ENCODE measurements around the gene HOXA1. TPM values are rescaled to one million over a fixed set of nuclear protein-coding genes. Genes with fewer than 3 reads are reported as not detected.

Gene HOXA1
- polyA plus RNA-seq, 2 of the 4 experiments (the other 2 are of a cell fraction): 2.8 to 5.0 TPM

DNA sequence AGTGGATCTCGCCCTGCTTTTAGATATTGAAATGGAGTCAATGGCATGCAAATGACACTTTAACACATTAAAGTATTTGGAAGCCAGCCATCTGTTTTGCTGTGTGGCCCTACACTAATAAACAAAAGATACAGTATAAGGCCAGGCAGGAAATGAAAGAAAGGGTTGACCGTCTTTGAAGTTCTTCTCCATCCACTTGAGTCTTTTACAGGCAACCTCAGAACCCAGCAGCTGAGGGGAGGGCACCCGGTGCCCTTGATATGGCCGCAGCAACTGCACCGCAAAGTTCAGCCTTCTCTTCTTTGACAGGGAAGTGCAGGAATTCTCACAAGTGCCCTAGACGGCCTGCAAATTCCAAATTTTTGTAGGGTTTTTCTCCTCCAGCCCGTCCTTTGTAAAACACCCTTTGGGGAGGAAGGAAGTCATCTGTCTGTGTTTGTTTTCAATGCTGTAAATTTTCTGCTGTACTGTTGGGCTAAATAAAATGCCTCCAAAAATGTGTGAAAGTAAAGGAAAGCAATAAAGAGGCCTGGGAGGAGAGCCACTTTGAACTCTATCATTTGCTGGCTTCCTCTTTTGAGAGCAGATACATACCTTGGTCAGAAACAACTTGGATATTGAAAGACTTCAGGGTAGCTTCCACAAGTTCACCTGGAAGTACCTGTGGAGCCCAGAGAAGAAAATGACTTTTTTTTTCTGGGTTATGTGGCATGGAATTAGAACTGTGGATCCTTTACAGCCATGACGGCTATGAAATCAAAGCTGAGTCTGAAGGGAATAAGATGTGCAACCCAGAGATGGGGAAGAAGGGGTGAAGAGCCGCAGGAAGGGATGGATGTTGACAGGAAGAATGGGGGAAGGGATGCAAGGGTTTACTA is 3.6 kb downstream of the HOXA1 start:
- H3K4me1 ChIP-seq: peaks cover 10% of the 10 kb centered on the region; the same call in 2 of the 3 replicates

DNA sequence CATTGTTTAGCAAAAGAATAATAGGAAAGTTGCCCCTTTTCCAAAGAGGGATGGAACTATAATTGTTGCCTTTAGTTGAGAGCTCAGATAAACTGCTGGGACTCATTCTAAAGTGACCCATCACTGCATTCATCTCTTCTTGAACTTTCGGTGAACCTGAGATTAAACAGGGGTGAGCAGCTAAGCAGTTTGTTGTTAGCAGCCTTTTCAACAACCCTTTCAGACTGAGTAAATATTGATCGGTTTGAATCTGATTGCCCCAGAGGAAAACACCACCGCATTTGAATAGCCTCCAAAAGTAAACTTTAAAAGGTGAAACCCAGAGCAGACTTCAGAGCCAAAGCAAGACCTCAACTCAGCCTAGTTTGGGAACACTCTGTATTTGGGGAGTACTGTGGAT is 4.7 kb downstream of the HOXA1 start:
- Histone ChIP-seq H3K27ac (no peak overlapping the region), H3K4me3 (no peak overlapping the region), H3K9me3 (no peaks in the 10 kb centered on the region), H3K4me2 (0 out of 3 replicates have a peak overlapping the region, but pooled peaks have one; percentile 12), H3K4me1 (peaks cover 10% of the 10 kb centered on the region; the same call in 2 of the 3 replicates)
- ChIA-PET POLR2A (no interaction called here), CTCF (interaction anchor here (1.4 to 1.7 kb wide), 4 partner anchors 9 to 70 kb away, joined by 3 to 5 read pairs (median 4); partner anchors contain the start of gene HOXA5)
- ATAC-seq: no peak
- WGBS (ENCODE audit: missing lambda C conversion rate): 32% methylated on average over 3 of the region's 3 CpGs
- DNase-seq (ENCODE audit: low read depth in 1 of 2, low spot score in 1 of 2): no peak
- FAIRE-seq: no peak
- TF ChIP-seq CBX2 (IDR thresholded peaks at IDR 0.05; ENCODE audit: borderline replicate concordance, low read depth) (no peak), FOSB (CRISPR knock-in tag; IDR thresholded peaks at IDR 0.05) (no peak), ZSCAN20 (CRISPR knock-in tag; IDR thresholded peaks at IDR 0.05) (no peak), EHMT2 (IDR thresholded peaks at IDR 0.05; ENCODE audit: low read depth) (no peak), HOXA7 (CRISPR knock-in tag; IDR thresholded peaks at IDR 0.05) (no peak), EHF (CRISPR knock-in tag; IDR thresholded peaks at IDR 0.05) (no peak), HOXB13 (CRISPR knock-in tag; IDR thresholded peaks at IDR 0.05; ENCODE audit: low read depth) (no peak), HOXB5 (CRISPR knock-in tag; IDR thresholded peaks at IDR 0.05) (no peak), EP300 (IDR thresholded peaks at IDR 0.05) (no peak), ZFP36 (IDR thresholded peaks at IDR 0.05; ENCODE audit: borderline replicate concordance, partially characterized antibody) (no peak), CEBPB (IDR thresholded peaks at IDR 0.05) (no peak), CHD4 (IDR thresholded peaks at IDR 0.05; ENCODE audit: borderline replicate concordance) (no peak), HEYL (CRISPR knock-in tag; IDR thresholded peaks at IDR 0.05) (no peak), RARB (CRISPR knock-in tag; IDR thresholded peaks at IDR 0.05) (no peak), CBX8 (IDR thresholded peaks at IDR 0.05) (no peak)
- TF ChIP-seq, protein P1, sequence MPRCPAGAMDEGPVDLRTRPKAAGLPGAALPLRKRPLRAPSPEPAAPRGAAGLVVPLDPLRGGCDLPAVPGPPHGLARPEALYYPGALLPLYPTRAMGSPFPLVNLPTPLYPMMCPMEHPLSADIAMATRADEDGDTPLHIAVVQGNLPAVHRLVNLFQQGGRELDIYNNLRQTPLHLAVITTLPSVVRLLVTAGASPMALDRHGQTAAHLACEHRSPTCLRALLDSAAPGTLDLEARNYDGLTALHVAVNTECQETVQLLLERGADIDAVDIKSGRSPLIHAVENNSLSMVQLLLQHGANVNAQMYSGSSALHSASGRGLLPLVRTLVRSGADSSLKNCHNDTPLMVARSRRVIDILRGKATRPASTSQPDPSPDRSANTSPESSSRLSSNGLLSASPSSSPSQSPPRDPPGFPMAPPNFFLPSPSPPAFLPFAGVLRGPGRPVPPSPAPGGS (IDR thresholded peaks at IDR 0.05): no peak
- TF ChIP-seq, protein P2, sequence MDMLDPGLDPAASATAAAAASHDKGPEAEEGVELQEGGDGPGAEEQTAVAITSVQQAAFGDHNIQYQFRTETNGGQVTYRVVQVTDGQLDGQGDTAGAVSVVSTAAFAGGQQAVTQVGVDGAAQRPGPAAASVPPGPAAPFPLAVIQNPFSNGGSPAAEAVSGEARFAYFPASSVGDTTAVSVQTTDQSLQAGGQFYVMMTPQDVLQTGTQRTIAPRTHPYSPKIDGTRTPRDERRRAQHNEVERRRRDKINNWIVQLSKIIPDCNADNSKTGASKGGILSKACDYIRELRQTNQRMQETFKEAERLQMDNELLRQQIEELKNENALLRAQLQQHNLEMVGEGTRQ (IDR thresholded peaks at IDR 0.05): no peak

More for the DNA sequence above, 3.6 kb downstream of the HOXA1 start:
- Histone ChIP-seq H3K4me3 (no peak overlapping the region), H3K4me2 (no peak overlapping the region), H3K27ac (no peak overlapping the region), H3K9me3 (no peaks in the 10 kb centered on the region)
- ATAC-seq (no peak), DNase-seq (ENCODE audit: low read depth in 1 of 2, low spot score in 1 of 2) (no peak), FAIRE-seq (no peak)
- 90% methylated on average over 9 of the region's 9 CpGs for WGBS (ENCODE audit: missing lambda C conversion rate)
- ChIA-PET CTCF (interaction anchor here (1.0 to 1.8 kb wide), 4 partner anchors 8 to 52 kb away, joined by 3 to 5 read pairs (median 4); partner anchors contain the start of gene HOXA5), POLR2A (no interaction called here)
- TF ChIP-seq NFE2L2 (conservative IDR thresholded peaks at IDR 0.05; ENCODE audit: low read length) (no peak), RAD21 (conservative IDR thresholded peaks at IDR 0.05 in 1 of 2, IDR thresholded peaks at IDR 0.05 in 1 of 2) (no peak), RCOR1 (IDR thresholded peaks at IDR 0.05; ENCODE audit: low read depth, low read length) (no peak), NPAS2 (CRISPR knock-in tag; IDR thresholded peaks at IDR 0.05; ENCODE audit: borderline replicate concordance) (no peak), BHLHE40 (IDR thresholded peaks at IDR 0.05; ENCODE audit: low read depth, low read length) (no peak), FOXS1 (CRISPR knock-in tag; IDR thresholded peaks at IDR 0.05) (no peak), ESRRA (IDR thresholded peaks at IDR 0.05; ENCODE audit: borderline replicate concordance, low read length) (no peak), POLR2AphosphoS2 (conservative IDR thresholded peaks at IDR 0.05; ENCODE audit: low read length) (no peak), CHD4 (IDR thresholded peaks at IDR 0.05; ENCODE audit: borderline replicate concordance) (no peak), HEYL (CRISPR knock-in tag; IDR thresholded peaks at IDR 0.05) (no peak), EHMT2 (IDR thresholded peaks at IDR 0.05; ENCODE audit: low read depth) (no peak)
- TF ChIP-seq, protein P3, sequence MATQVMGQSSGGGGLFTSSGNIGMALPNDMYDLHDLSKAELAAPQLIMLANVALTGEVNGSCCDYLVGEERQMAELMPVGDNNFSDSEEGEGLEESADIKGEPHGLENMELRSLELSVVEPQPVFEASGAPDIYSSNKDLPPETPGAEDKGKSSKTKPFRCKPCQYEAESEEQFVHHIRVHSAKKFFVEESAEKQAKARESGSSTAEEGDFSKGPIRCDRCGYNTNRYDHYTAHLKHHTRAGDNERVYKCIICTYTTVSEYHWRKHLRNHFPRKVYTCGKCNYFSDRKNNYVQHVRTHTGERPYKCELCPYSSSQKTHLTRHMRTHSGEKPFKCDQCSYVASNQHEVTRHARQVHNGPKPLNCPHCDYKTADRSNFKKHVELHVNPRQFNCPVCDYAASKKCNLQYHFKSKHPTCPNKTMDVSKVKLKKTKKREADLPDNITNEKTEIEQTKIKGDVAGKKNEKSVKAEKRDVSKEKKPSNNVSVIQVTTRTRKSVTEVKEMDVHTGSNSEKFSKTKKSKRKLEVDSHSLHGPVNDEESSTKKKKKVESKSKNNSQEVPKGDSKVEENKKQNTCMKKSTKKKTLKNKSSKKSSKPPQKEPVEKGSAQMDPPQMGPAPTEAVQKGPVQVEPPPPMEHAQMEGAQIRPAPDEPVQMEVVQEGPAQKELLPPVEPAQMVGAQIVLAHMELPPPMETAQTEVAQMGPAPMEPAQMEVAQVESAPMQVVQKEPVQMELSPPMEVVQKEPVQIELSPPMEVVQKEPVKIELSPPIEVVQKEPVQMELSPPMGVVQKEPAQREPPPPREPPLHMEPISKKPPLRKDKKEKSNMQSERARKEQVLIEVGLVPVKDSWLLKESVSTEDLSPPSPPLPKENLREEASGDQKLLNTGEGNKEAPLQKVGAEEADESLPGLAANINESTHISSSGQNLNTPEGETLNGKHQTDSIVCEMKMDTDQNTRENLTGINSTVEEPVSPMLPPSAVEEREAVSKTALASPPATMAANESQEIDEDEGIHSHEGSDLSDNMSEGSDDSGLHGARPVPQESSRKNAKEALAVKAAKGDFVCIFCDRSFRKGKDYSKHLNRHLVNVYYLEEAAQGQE (IDR thresholded peaks at IDR 0.05): no peak
- TF ChIP-seq, protein P4, sequence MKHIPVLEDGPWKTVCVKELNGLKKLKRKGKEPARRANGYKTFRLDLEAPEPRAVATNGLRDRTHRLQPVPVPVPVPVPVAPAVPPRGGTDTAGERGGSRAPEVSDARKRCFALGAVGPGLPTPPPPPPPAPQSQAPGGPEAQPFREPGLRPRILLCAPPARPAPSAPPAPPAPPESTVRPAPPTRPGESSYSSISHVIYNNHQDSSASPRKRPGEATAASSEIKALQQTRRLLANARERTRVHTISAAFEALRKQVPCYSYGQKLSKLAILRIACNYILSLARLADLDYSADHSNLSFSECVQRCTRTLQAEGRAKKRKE (CRISPR knock-in tag; IDR thresholded peaks at IDR 0.05; ENCODE audit: low read depth): no peak
- TF ChIP-seq, protein P5, sequence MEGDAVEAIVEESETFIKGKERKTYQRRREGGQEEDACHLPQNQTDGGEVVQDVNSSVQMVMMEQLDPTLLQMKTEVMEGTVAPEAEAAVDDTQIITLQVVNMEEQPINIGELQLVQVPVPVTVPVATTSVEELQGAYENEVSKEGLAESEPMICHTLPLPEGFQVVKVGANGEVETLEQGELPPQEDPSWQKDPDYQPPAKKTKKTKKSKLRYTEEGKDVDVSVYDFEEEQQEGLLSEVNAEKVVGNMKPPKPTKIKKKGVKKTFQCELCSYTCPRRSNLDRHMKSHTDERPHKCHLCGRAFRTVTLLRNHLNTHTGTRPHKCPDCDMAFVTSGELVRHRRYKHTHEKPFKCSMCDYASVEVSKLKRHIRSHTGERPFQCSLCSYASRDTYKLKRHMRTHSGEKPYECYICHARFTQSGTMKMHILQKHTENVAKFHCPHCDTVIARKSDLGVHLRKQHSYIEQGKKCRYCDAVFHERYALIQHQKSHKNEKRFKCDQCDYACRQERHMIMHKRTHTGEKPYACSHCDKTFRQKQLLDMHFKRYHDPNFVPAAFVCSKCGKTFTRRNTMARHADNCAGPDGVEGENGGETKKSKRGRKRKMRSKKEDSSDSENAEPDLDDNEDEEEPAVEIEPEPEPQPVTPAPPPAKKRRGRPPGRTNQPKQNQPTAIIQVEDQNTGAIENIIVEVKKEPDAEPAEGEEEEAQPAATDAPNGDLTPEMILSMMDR (IDR thresholded peaks at IDR 0.05): no peak
